ENCODE data around the gene SYT12. TPM values are rescaled to one million over a fixed set of nuclear protein-coding genes. Genes with fewer than 3 reads are reported as not detected.

SYT12 gene, protein sequence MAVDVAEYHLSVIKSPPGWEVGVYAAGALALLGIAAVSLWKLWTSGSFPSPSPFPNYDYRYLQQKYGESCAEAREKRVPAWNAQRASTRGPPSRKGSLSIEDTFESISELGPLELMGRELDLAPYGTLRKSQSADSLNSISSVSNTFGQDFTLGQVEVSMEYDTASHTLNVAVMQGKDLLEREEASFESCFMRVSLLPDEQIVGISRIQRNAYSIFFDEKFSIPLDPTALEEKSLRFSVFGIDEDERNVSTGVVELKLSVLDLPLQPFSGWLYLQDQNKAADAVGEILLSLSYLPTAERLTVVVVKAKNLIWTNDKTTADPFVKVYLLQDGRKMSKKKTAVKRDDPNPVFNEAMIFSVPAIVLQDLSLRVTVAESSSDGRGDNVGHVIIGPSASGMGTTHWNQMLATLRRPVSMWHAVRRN
- 0.52 and 0.61 TPM in 2 replicates for polyA plus RNA-seq (2012; rRNA removed)
- polyA plus RNA-seq (2012; cell fraction: cytosol; rRNA removed) = 0.30 and 0.39 TPM in 2 replicates
- polyA plus RNA-seq (2012; cell fraction: nucleus; rRNA removed) = 1.2 and 1.5 TPM in 2 replicates

GRCh38 chr11:67022961-67023956 lies at the start of gene SYT12:
Gene SYT12, plus strand, starts transcription at chr11:67023134. Its CDS starts 7,011 bp downstream, at chr11:67030145.
- H3K9me3 ChIP-seq = no peaks in the 10 kb centered on the region
- H3K79me2 ChIP-seq (ENCODE audit: insufficient read depth) = no peaks in the 10 kb centered on the region
- no peaks in the 10 kb centered on the region for H3K27me3 ChIP-seq (ENCODE audit: insufficient read depth)
- H2AFZ ChIP-seq (ENCODE audit: low read depth) = 0 out of 2 replicates have a peak within 1 kb of the TSS, but pooled peaks have one; percentile 56
- peak; percentile 77 for DNase-seq
- no peak for TF ChIP-seq POLR2AphosphoS5 (IDR thresholded peaks at IDR 0.05; ENCODE audit: low read depth, low read length)
- TF ChIP-seq, protein P1, sequence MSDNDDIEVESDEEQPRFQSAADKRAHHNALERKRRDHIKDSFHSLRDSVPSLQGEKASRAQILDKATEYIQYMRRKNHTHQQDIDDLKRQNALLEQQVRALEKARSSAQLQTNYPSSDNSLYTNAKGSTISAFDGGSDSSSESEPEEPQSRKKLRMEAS (IDR thresholded peaks at IDR 0.05; ENCODE audit: low read depth) = no peak
- no peak for TF ChIP-seq YY1 (IDR thresholded peaks at IDR 0.05; ENCODE audit: low read depth)
- TF ChIP-seq JUND (IDR thresholded peaks at IDR 0.05) = no peak
- TF ChIP-seq TCF12 (IDR thresholded peaks at IDR 0.05) = no peak
- TF ChIP-seq, protein P2, sequence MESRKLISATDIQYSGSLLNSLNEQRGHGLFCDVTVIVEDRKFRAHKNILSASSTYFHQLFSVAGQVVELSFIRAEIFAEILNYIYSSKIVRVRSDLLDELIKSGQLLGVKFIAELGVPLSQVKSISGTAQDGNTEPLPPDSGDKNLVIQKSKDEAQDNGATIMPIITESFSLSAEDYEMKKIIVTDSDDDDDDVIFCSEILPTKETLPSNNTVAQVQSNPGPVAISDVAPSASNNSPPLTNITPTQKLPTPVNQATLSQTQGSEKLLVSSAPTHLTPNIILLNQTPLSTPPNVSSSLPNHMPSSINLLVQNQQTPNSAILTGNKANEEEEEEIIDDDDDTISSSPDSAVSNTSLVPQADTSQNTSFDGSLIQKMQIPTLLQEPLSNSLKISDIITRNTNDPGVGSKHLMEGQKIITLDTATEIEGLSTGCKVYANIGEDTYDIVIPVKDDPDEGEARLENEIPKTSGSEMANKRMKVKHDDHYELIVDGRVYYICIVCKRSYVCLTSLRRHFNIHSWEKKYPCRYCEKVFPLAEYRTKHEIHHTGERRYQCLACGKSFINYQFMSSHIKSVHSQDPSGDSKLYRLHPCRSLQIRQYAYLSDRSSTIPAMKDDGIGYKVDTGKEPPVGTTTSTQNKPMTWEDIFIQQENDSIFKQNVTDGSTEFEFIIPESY (IDR thresholded peaks at IDR 0.05; ENCODE audit: borderline replicate concordance, low read depth) = no peak
- TF ChIP-seq, protein P3, sequence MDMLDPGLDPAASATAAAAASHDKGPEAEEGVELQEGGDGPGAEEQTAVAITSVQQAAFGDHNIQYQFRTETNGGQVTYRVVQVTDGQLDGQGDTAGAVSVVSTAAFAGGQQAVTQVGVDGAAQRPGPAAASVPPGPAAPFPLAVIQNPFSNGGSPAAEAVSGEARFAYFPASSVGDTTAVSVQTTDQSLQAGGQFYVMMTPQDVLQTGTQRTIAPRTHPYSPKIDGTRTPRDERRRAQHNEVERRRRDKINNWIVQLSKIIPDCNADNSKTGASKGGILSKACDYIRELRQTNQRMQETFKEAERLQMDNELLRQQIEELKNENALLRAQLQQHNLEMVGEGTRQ (IDR thresholded peaks at IDR 0.05; ENCODE audit: borderline replicate concordance, low read depth, low read length) = no peak
- no peak for TF ChIP-seq TAF1 (IDR thresholded peaks at IDR 0.05; ENCODE audit: borderline replicate concordance, low read depth, low read length)
- no peak for TF ChIP-seq MXI1 (IDR thresholded peaks at IDR 0.05; ENCODE audit: low read depth, low read length)
- no peak for TF ChIP-seq TEAD4 (IDR thresholded peaks at IDR 0.05; ENCODE audit: borderline replicate concordance, insufficient read depth)
- TF ChIP-seq SMC3 (IDR thresholded peaks at IDR 0.05; ENCODE audit: low read depth, low read length) = no peak
- TF ChIP-seq IRF3 (IDR thresholded peaks at IDR 0.05; ENCODE audit: low read depth, low read length) = no peak
- TF ChIP-seq SIN3A (IDR thresholded peaks at IDR 0.05; ENCODE audit: borderline replicate concordance, low read depth, low read length) = no peak
- no peak for TF ChIP-seq RXRA (IDR thresholded peaks at IDR 0.05; ENCODE audit: borderline replicate concordance, low read depth)
- no peak for TF ChIP-seq GABPA (IDR thresholded peaks at IDR 0.05; ENCODE audit: low read depth)
- no peak for TF ChIP-seq NFIC (IDR thresholded peaks at IDR 0.05; ENCODE audit: borderline replicate concordance)
- TF ChIP-seq EZH2phosphoT487 (IDR thresholded peaks at IDR 0.05; ENCODE audit: borderline replicate concordance, low read depth) = no peak
- no peak for TF ChIP-seq FOSL2 (IDR thresholded peaks at IDR 0.05; ENCODE audit: borderline replicate concordance, low read depth)
- CTCF ChIA-PET = interaction anchor here (0.9 to 2.0 kb wide), 7 partner anchors 10 to 328 kb away, joined by 3 to 6 read pairs (median 4); no protein-coding TSS in a partner anchor
- H3K9ac ChIP-seq = no peak within 1 kb of the TSS
- H4K20me1 ChIP-seq (ENCODE audit: insufficient read depth) = no peaks in the 10 kb centered on the region
- peak within 1 kb of the TSS; percentile 87 for H3K4me2 ChIP-seq
- POLR2A ChIA-PET = no interaction called here
- WGBS (ENCODE audit: low lambda C conversion rate) = 10% methylated on average over 16 of the region's 118 CpGs
- H3K9me2 ChIP-seq = no peaks in the 10 kb centered on the region
- no peak within 1 kb of the TSS for H3K27ac ChIP-seq (ENCODE audit: low read depth in 2 of 2, low read length in 1 of 2)
- H3K36me3 ChIP-seq (replicated peaks in 1 of 2; ENCODE audit: control insufficient read depth in 1 of 2, insufficient read depth in 2 of 2, low read length in 1 of 2) = no peaks in the 10 kb centered on the region
- peak within 1 kb of the TSS; percentile 46 to 53 for H3K4me3 ChIP-seq (ENCODE audit: low read depth in 2 of 2, low read length in 1 of 2)
- H3F3A ChIP-seq (replicated peaks; ENCODE audit: insufficient read depth) = no peaks in the 10 kb centered on the region
- peaks cover 8 to 13% of the 10 kb centered on the region in 2 experiments; a peak in 2 of 4 replicates for H3K4me1 ChIP-seq (ENCODE audit: control insufficient read depth in 1 of 2, insufficient read depth in 2 of 2, low read depth in 1 of 2, low read length in 1 of 2)
